PC-9 (cell line): ENCODE data around the gene TMEM30A.

Experiments used
- CTCF ChIP-seq: fragments of 200-600 bp; sonication (generic); conservative IDR thresholded peaks from 2 replicates; pipeline ENCODE4 v1.6.1; 2017; ENCODE audit warnings: mixed run types, antibody characterized with exemption, mild to moderate bottlenecking, moderate library complexity
- EZH2 ChIP-seq: fragments of 200-600 bp; sonication (generic); IDR thresholded peaks from 2 replicates; pipeline ENCODE4 v1.8.0; 2017; ENCODE audit warnings: antibody characterized with exemption, low read depth

- no peak for TF ChIP-seq CTCF
- no peak for TF ChIP-seq EZH2
Observed at GRCh38 chr6:75257343-75258087, 27.1 kb downstream of the TMEM30A start.
